ENCODE measurements around the gene GNRH2.
"Not testable (repeated sequence)": the region's sequence is repeated elsewhere in the genome, so short reads cannot be mapped to it uniquely, and the experiment has no call there.

The GNRH2 gene

GRCh38 chr20:3075315-3075714, 31.9 kb downstream of the GNRH2 start:
- FAIRE-seq: not testable (repeated sequence)

- no peak for FAIRE-seq
Observed at GRCh38 chr20:3077618-3078134, 34.3 kb downstream of the GNRH2 start.

GRCh38 chr20:3080939-3081388, 37.5 kb downstream of the GNRH2 start:
- FAIRE-seq: no peak

- no peak for FAIRE-seq
Observed at GRCh38 chr20:3081641-3082040, 38.2 kb downstream of the GNRH2 start.

- FAIRE-seq: no peak
Observed at GRCh38 chr20:3082306-3082951, 39.0 kb downstream of the GNRH2 start.

- no peak for FAIRE-seq
Observed at GRCh38 chr20:3082955-3083952, 39.8 kb downstream of the GNRH2 start.

GRCh38 chr20:3084283-3084985, 41.0 kb downstream of the GNRH2 start, which contains the start of gene AVP:
Gene AVP (minus strand): TSS chr20:3084724. CDS start chr20:3084674, 50 bp downstream.
- no peak for FAIRE-seq

- FAIRE-seq: no peak
Observed at GRCh38 chr20:3084986-3085360, 41.6 kb downstream of the GNRH2 start.

GRCh38 chr20:3085571-3086072, 42.2 kb downstream of the GNRH2 start:
- no peak for FAIRE-seq

- no peak for FAIRE-seq
Observed at GRCh38 chr20:3088031-3088430, 44.6 kb downstream of the GNRH2 start.

GRCh38 chr20:3090565-3090964, 47.1 kb downstream of the GNRH2 start:
- no peak for FAIRE-seq

GRCh38 chr20:3092611-3093379, 49.4 kb downstream of the GNRH2 start:
- no peak for FAIRE-seq

GRCh38 chr20:3093861-3094361, 50.5 kb downstream of the GNRH2 start:
- FAIRE-seq: no peak

GRCh38 chr20:3094848-3095629, 51.6 kb downstream of the GNRH2 start:
- FAIRE-seq: no peak

All from colon (tissue), 2 donors.